WTC11 (cell line): Measurements from ENCODE around the gene TSPAN4. TPM values are rescaled to one million over a fixed set of nuclear protein-coding genes. Genes with fewer than 3 reads are reported as not detected.

Source experiments
- CBFB ChIP-seq: sonication (generic); formaldehyde crosslinking; IDR thresholded peaks from 2 replicates; pipeline ENCODE4 v1.8.1; 2022; ENCODE audit warnings: mild to moderate bottlenecking, low read depth, missing genetic modification reagents
- CREM ChIP-seq: sonication (generic); formaldehyde crosslinking; IDR thresholded peaks from 2 replicates; pipeline ENCODE4 v1.8.1; 2022; ENCODE audit warnings: mild to moderate bottlenecking, missing genetic modification reagents, moderate library complexity
- ETV6 ChIP-seq: sonication (generic); formaldehyde crosslinking; IDR thresholded peaks from 2 replicates; pipeline ENCODE4 v1.8.1; 2022; ENCODE audit warnings: mild to moderate bottlenecking, missing genetic modification reagents
- FOXK1 ChIP-seq: sonication (generic); formaldehyde crosslinking; IDR thresholded peaks from 2 replicates; pipeline ENCODE4 v1.8.0; 2022; ENCODE audit warnings: mild to moderate bottlenecking, moderate library complexity, missing genetic modification reagents
- IRF2 ChIP-seq: sonication (generic); formaldehyde crosslinking; IDR thresholded peaks from 2 replicates; pipeline ENCODE4 v1.8.0; 2022; ENCODE audit warnings: low read depth, missing genetic modification reagents, borderline replicate concordance
- JUN ChIP-seq: sonication (generic); formaldehyde crosslinking; IDR thresholded peaks from 2 replicates; pipeline ENCODE4 v1.8.0; 2023; ENCODE audit warnings: mild to moderate bottlenecking, missing genetic modification reagents
- KAT7 ChIP-seq: sonication (generic); formaldehyde crosslinking; IDR thresholded peaks from 2 replicates; pipeline ENCODE4 v1.8.1; 2023; ENCODE audit warnings: missing genetic modification reagents, mild to moderate bottlenecking, borderline replicate concordance
- NFE2L1 ChIP-seq: sonication (generic); formaldehyde crosslinking; IDR thresholded peaks from 2 replicates; pipeline ENCODE4 v1.8.1; 2023; ENCODE audit warnings: missing genetic modification reagents
- NFYB ChIP-seq: sonication (generic); formaldehyde crosslinking; conservative IDR thresholded peaks from 2 replicates; pipeline ENCODE4 v1.8.0; 2022; ENCODE audit warnings: low read depth, missing genetic modification reagents
- NR1H2 ChIP-seq: sonication (generic); formaldehyde crosslinking; IDR thresholded peaks from 2 replicates; pipeline ENCODE4 v1.9.0; 2021; ENCODE audit warnings: mild to moderate bottlenecking, moderate library complexity, missing genetic modification reagents
- NR2C2 ChIP-seq: sonication (generic); formaldehyde crosslinking; IDR thresholded peaks from 2 replicates; pipeline ENCODE4 v1.8.0; 2022; ENCODE audit warnings: mild to moderate bottlenecking, missing genetic modification reagents
- SP1 ChIP-seq: sonication (generic); formaldehyde crosslinking; conservative IDR thresholded peaks from 2 replicates; pipeline ENCODE4 v1.8.1; 2022; ENCODE audit warnings: missing genetic modification reagents
- TEAD1 ChIP-seq: sonication (generic); formaldehyde crosslinking; IDR thresholded peaks from 2 replicates; pipeline ENCODE4 v1.8.0; 2022; ENCODE audit warnings: mild to moderate bottlenecking, missing genetic modification reagents
- TEAD4 ChIP-seq: sonication (generic); formaldehyde crosslinking; IDR thresholded peaks from 2 replicates; pipeline ENCODE4 v1.8.0; 2022; ENCODE audit warnings: mild to moderate bottlenecking, missing genetic modification reagents
- ZNF263 ChIP-seq: sonication (generic); formaldehyde crosslinking; IDR thresholded peaks from 2 replicates; pipeline ENCODE4 v1.8.1; 2022; ENCODE audit warnings: low read depth, mild to moderate bottlenecking, moderate library complexity, missing genetic modification reagents
- ZNF671 ChIP-seq: fragments of 250-450 bp; sonication (Bioruptor Pico); IDR thresholded peaks from 2 replicates; pipeline ENCODE4 v1.8.0; 2021; ENCODE audit warnings: mild to moderate bottlenecking
- total RNA-seq: library from RNA; stranded (reverse); gene quantifications from 3 replicates; pipeline ENCODE4 v1.2.3, GENCODE V29; 2021
- TF ChIP-seq, protein P1 (sequence below): fragments of 250-450 bp; sonication (Bioruptor Pico); IDR thresholded peaks from 2 replicates; pipeline ENCODE4 v1.9.0; 2021; ENCODE audit warnings: mild to moderate bottlenecking, borderline replicate concordance
- TF ChIP-seq, protein P2 (sequence below): sonication (generic); formaldehyde crosslinking; conservative IDR thresholded peaks from 2 replicates; pipeline ENCODE4 v1.8.1; 2023; ENCODE audit warnings: mild to moderate bottlenecking, low read depth, missing genetic modification reagents, moderate library complexity
- TF ChIP-seq, protein P3 (sequence below): sonication (generic); formaldehyde crosslinking; IDR thresholded peaks from 2 replicates; pipeline ENCODE4 v1.8.0; 2022; ENCODE audit warnings: missing genetic modification reagents
- TF ChIP-seq, protein P4 (sequence below): fragments of 250-450 bp; sonication (Bioruptor Pico); IDR thresholded peaks from 2 replicates; pipeline ENCODE4 v1.8.0; 2021; ENCODE audit warnings: mild to moderate bottlenecking
- TF ChIP-seq, protein P5 (sequence below): sonication (generic); formaldehyde crosslinking; IDR thresholded peaks from 2 replicates; pipeline ENCODE4 v1.8.1; 2023; ENCODE audit warnings: mild to moderate bottlenecking, moderate library complexity, missing genetic modification reagents
- TF ChIP-seq, protein P6 (sequence below): fragments of 200-600 bp; IDR thresholded peaks from 2 replicates; pipeline ENCODE4 v1.8.0; 2022; ENCODE audit warnings: antibody characterized with exemption
- TF ChIP-seq, protein P7 (sequence below): sonication (generic); formaldehyde crosslinking; IDR thresholded peaks from 2 replicates; pipeline ENCODE4 v1.8.0; 2023; ENCODE audit warnings: missing genetic modification reagents

TSPAN4 gene
- total RNA-seq, 1 experiment from 2014 or later: 94.3 TPM

DNA sequence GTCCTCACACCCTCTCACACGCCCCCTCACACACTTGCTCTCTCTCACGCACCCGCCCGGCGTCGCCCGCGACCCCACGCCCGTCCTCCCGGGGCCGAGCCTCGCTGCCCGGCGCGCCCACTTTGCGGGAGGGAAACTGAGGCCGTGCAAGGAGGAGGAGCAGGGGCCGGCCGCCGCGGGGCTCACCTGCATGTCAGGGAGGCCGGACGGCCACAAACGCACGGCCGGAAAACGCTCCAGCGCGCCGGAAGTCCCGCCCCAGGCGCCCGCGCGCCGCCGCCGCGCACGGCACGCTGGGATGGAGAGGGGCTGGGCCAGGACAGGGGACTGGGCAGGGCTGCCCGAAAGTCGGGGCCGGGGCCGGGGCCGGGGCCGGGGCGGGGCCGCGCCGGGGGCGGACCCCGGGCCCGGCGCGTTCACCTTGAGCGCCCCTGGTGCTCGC is 68.0 kb downstream of the TSPAN4 start, which contains the start of gene CHID1 (continued):
- TF ChIP-seq TEAD1 (no peak), FOXK1 (CRISPR knock-in tag) (peak; percentile 76), SP1 (CRISPR knock-in tag) (peak; percentile 54; the same call in 1 of the 2 replicates), KAT7 (CRISPR knock-in tag) (no peak), NFYB (CRISPR knock-in tag) (no peak), CBFB (no peak; the same call in 1 of the 2 replicates), CREM (CRISPR knock-in tag) (no peak), ETV6 (CRISPR knock-in tag) (peak; percentile 94), ZNF671 (CRISPR knock-in tag) (no peak), NR2C2 (CRISPR knock-in tag) (no peak), TEAD4 (CRISPR knock-in tag) (no peak), NR1H2 (CRISPR knock-in tag) (no peak), IRF2 (CRISPR knock-in tag) (no peak), NFE2L1 (CRISPR knock-in tag) (no peak), ZNF263 (CRISPR knock-in tag) (no peak), JUN (0 out of 2 replicates have a peak, but pooled peaks have one; percentile 12)
- TF ChIP-seq, protein P1, sequence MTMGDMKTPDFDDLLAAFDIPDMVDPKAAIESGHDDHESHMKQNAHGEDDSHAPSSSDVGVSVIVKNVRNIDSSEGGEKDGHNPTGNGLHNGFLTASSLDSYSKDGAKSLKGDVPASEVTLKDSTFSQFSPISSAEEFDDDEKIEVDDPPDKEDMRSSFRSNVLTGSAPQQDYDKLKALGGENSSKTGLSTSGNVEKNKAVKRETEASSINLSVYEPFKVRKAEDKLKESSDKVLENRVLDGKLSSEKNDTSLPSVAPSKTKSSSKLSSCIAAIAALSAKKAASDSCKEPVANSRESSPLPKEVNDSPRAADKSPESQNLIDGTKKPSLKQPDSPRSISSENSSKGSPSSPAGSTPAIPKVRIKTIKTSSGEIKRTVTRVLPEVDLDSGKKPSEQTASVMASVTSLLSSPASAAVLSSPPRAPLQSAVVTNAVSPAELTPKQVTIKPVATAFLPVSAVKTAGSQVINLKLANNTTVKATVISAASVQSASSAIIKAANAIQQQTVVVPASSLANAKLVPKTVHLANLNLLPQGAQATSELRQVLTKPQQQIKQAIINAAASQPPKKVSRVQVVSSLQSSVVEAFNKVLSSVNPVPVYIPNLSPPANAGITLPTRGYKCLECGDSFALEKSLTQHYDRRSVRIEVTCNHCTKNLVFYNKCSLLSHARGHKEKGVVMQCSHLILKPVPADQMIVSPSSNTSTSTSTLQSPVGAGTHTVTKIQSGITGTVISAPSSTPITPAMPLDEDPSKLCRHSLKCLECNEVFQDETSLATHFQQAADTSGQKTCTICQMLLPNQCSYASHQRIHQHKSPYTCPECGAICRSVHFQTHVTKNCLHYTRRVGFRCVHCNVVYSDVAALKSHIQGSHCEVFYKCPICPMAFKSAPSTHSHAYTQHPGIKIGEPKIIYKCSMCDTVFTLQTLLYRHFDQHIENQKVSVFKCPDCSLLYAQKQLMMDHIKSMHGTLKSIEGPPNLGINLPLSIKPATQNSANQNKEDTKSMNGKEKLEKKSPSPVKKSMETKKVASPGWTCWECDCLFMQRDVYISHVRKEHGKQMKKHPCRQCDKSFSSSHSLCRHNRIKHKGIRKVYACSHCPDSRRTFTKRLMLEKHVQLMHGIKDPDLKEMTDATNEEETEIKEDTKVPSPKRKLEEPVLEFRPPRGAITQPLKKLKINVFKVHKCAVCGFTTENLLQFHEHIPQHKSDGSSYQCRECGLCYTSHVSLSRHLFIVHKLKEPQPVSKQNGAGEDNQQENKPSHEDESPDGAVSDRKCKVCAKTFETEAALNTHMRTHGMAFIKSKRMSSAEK (CRISPR knock-in tag): no peak
- TF ChIP-seq, protein P2, sequence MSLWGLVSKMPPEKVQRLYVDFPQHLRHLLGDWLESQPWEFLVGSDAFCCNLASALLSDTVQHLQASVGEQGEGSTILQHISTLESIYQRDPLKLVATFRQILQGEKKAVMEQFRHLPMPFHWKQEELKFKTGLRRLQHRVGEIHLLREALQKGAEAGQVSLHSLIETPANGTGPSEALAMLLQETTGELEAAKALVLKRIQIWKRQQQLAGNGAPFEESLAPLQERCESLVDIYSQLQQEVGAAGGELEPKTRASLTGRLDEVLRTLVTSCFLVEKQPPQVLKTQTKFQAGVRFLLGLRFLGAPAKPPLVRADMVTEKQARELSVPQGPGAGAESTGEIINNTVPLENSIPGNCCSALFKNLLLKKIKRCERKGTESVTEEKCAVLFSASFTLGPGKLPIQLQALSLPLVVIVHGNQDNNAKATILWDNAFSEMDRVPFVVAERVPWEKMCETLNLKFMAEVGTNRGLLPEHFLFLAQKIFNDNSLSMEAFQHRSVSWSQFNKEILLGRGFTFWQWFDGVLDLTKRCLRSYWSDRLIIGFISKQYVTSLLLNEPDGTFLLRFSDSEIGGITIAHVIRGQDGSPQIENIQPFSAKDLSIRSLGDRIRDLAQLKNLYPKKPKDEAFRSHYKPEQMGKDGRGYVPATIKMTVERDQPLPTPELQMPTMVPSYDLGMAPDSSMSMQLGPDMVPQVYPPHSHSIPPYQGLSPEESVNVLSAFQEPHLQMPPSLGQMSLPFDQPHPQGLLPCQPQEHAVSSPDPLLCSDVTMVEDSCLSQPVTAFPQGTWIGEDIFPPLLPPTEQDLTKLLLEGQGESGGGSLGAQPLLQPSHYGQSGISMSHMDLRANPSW (CRISPR knock-in tag): no peak
- TF ChIP-seq, protein P3, sequence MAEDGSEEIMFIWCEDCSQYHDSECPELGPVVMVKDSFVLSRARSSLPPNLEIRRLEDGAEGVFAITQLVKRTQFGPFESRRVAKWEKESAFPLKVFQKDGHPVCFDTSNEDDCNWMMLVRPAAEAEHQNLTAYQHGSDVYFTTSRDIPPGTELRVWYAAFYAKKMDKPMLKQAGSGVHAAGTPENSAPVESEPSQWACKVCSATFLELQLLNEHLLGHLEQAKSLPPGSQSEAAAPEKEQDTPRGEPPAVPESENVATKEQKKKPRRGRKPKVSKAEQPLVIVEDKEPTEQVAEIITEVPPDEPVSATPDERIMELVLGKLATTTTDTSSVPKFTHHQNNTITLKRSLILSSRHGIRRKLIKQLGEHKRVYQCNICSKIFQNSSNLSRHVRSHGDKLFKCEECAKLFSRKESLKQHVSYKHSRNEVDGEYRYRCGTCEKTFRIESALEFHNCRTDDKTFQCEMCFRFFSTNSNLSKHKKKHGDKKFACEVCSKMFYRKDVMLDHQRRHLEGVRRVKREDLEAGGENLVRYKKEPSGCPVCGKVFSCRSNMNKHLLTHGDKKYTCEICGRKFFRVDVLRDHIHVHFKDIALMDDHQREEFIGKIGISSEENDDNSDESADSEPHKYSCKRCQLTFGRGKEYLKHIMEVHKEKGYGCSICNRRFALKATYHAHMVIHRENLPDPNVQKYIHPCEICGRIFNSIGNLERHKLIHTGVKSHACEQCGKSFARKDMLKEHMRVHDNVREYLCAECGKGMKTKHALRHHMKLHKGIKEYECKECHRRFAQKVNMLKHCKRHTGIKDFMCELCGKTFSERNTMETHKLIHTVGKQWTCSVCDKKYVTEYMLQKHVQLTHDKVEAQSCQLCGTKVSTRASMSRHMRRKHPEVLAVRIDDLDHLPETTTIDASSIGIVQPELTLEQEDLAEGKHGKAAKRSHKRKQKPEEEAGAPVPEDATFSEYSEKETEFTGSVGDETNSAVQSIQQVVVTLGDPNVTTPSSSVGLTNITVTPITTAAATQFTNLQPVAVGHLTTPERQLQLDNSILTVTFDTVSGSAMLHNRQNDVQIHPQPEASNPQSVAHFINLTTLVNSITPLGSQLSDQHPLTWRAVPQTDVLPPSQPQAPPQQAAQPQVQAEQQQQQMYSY (CRISPR knock-in tag): peak; percentile 40; the same call in 1 of the 2 replicates
- TF ChIP-seq, protein P4, sequence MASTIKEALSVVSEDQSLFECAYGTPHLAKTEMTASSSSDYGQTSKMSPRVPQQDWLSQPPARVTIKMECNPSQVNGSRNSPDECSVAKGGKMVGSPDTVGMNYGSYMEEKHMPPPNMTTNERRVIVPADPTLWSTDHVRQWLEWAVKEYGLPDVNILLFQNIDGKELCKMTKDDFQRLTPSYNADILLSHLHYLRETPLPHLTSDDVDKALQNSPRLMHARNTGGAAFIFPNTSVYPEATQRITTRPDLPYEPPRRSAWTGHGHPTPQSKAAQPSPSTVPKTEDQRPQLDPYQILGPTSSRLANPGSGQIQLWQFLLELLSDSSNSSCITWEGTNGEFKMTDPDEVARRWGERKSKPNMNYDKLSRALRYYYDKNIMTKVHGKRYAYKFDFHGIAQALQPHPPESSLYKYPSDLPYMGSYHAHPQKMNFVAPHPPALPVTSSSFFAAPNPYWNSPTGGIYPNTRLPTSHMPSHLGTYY (CRISPR knock-in tag): no peak
- TF ChIP-seq, protein P5, sequence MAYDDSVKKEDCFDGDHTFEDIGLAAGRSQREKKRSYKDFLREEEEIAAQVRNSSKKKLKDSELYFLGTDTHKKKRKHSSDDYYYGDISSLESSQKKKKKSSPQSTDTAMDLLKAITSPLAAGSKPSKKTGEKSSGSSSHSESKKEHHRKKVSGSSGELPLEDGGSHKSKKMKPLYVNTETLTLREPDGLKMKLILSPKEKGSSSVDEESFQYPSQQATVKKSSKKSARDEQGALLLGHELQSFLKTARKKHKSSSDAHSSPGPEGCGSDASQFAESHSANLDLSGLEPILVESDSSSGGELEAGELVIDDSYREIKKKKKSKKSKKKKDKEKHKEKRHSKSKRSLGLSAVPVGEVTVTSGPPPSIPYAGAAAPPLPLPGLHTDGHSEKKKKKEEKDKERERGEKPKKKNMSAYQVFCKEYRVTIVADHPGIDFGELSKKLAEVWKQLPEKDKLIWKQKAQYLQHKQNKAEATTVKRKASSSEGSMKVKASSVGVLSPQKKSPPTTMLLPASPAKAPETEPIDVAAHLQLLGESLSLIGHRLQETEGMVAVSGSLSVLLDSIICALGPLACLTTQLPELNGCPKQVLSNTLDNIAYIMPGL (CRISPR knock-in tag): no peak; the same call in 1 of the 2 replicates
- TF ChIP-seq, protein P6, sequence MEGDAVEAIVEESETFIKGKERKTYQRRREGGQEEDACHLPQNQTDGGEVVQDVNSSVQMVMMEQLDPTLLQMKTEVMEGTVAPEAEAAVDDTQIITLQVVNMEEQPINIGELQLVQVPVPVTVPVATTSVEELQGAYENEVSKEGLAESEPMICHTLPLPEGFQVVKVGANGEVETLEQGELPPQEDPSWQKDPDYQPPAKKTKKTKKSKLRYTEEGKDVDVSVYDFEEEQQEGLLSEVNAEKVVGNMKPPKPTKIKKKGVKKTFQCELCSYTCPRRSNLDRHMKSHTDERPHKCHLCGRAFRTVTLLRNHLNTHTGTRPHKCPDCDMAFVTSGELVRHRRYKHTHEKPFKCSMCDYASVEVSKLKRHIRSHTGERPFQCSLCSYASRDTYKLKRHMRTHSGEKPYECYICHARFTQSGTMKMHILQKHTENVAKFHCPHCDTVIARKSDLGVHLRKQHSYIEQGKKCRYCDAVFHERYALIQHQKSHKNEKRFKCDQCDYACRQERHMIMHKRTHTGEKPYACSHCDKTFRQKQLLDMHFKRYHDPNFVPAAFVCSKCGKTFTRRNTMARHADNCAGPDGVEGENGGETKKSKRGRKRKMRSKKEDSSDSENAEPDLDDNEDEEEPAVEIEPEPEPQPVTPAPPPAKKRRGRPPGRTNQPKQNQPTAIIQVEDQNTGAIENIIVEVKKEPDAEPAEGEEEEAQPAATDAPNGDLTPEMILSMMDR: no peak
- TF ChIP-seq, protein P7, sequence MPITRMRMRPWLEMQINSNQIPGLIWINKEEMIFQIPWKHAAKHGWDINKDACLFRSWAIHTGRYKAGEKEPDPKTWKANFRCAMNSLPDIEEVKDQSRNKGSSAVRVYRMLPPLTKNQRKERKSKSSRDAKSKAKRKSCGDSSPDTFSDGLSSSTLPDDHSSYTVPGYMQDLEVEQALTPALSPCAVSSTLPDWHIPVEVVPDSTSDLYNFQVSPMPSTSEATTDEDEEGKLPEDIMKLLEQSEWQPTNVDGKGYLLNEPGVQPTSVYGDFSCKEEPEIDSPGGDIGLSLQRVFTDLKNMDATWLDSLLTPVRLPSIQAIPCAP (CRISPR knock-in tag): no peak
